DMS114 treated with DMSO at 0.1 percent for 48 hours (cell line): Measurements from ENCODE around the gene CNDP2.
"Not testable (repeated sequence)": the region's sequence is repeated elsewhere in the genome, so short reads cannot be mapped to it uniquely, and the experiment has no call there.

Experiments
- DNase-seq: peaks from one replicate; lab custom pipeline; 2025; ENCODE audit not compliant: unreplicated experiment; lab: John Stamatoyannopoulos, UW

Gene CNDP2

GRCh38 chr18:74499633-74500032 lies 3.5 kb downstream of the CNDP2 start:
- DNase-seq: no peak

GRCh38 chr18:74500372-74500771 lies 4.2 kb downstream of the CNDP2 start:
- no peak for DNase-seq

GRCh38 chr18:74500774-74501173 lies 4.6 kb downstream of the CNDP2 start:
- not testable (repeated sequence) for DNase-seq

- no peak for DNase-seq
Observed at GRCh38 chr18:74501386-74501785, 5.2 kb downstream of the CNDP2 start.

- DNase-seq: no peak
Observed at GRCh38 chr18:74503137-74503536, 7.0 kb downstream of the CNDP2 start.

- DNase-seq: no peak
Observed at GRCh38 chr18:74505776-74506175, 9.6 kb downstream of the CNDP2 start.

- no peak for DNase-seq
Observed at GRCh38 chr18:74506448-74507084, 10.4 kb downstream of the CNDP2 start.

GRCh38 chr18:74507097-74507881 lies 11.1 kb downstream of the CNDP2 start:
- no peak for DNase-seq

GRCh38 chr18:74507927-74508326 lies 11.8 kb downstream of the CNDP2 start:
- no peak for DNase-seq

- DNase-seq: no peak
Observed at GRCh38 chr18:74508366-74508765, 12.2 kb downstream of the CNDP2 start.

GRCh38 chr18:74508821-74509225 lies 12.7 kb downstream of the CNDP2 start:
- DNase-seq: no peak

GRCh38 chr18:74509856-74510769 lies 13.9 kb downstream of the CNDP2 start:
- no peak for DNase-seq

GRCh38 chr18:74510770-74511095 lies 14.6 kb downstream of the CNDP2 start:
- DNase-seq: no peak

GRCh38 chr18:74511823-74512222 lies 15.7 kb downstream of the CNDP2 start:
- no peak for DNase-seq

GRCh38 chr18:74512321-74513053 lies 16.3 kb downstream of the CNDP2 start:
- DNase-seq: no peak

GRCh38 chr18:74513149-74513882 lies 17.2 kb downstream of the CNDP2 start:
- DNase-seq: no peak

GRCh38 chr18:74513883-74514205 lies 17.7 kb downstream of the CNDP2 start:
- DNase-seq: no peak

- DNase-seq: no peak
Observed at GRCh38 chr18:74514860-74515495, 18.8 kb downstream of the CNDP2 start.

- DNase-seq: no peak
Observed at GRCh38 chr18:74515620-74516231, 19.6 kb downstream of the CNDP2 start.
